Left lung (tissue), 10 donors: ENCODE data around the gene CTCF. TPM values are rescaled to one million over a fixed set of nuclear protein-coding genes. Genes with fewer than 3 reads are reported as not detected.

Experiments used
- ATAC-seq: fragments of 200-7000 bp; cut with Tn5 transposase; one replicate; pipeline ENCODE4 v1.9.1; 2020; ENCODE audit warnings: moderate library complexity
- DNase-seq, 4 donors: peaks; one replicate each; pipeline ENCODE4 v3.0.0-alpha.2; 2013 to 2020
- H3K27ac ChIP-seq, 2 donors: fragments of 200-600 bp; sonication (generic) in 1 of 2; one replicate each; pipeline versions ENCODE4 v1.5.0 to v1.8.0; 2020 to 2021
- H3K27me3 ChIP-seq, 2 donors: fragments of 200-600 bp; sonication (generic) in 1 of 2; one replicate each; pipeline versions ENCODE4 v1.5.0 to v1.8.0; 2020 to 2021
- H3K36me3 ChIP-seq, 2 donors: fragments of 200-600 bp; sonication (generic) in 1 of 2; one replicate each; pipeline versions ENCODE4 v1.5.0 to v1.8.0; 2020 to 2021
- H3K4me1 ChIP-seq, 2 donors: fragments of 200-600 bp; one replicate each; pipeline ENCODE4 v1.8.0; 2021
- H3K4me3 ChIP-seq, 2 donors: fragments of 200-600 bp; sonication (generic) in 1 of 2; one replicate each; pipeline versions ENCODE4 v1.5.0 to v1.8.0; 2020 to 2021; ENCODE audit warnings: mild to moderate bottlenecking in 1 of 2
- H3K9me3 ChIP-seq, 2 donors: fragments of 200-600 bp; sonication (generic) in 1 of 2; one replicate each; pipeline versions ENCODE4 v1.5.0 to v1.8.0; 2020 to 2021
- CTCF ChIP-seq, 2 donors: fragments of 200-600 bp; sonication (generic) in 1 of 2; IDR thresholded peaks; one replicate each; pipeline versions ENCODE4 v1.5.0 to v1.8.0; 2021; ENCODE audit warnings: antibody characterized with exemption in 2 of 2
- intact Hi-C, 2 donors: fragments of 100-400 bp; cut with DNase I; formaldehyde crosslinking; loops; one replicate each; pipeline versions ENCODE4 v1.11.2 to v1.14.2; 2022
- polyA plus RNA-seq, 6 donors: library from polyadenylated mRNA; unstranded; fragments of 120-200 nt; gene quantifications; one replicate each; pipeline ENCODE4 v1.2.1, GENCODE V29; 2013; ENCODE audit not compliant: insufficient read length in 6 of 6
- total RNA-seq, 2 donors: library from RNA; stranded (reverse); fragmentation: NEBNext Ultra II Directional; extraction: Animal tissue kit (Norgen Biotek cat#: 25700); gene quantifications; one replicate each; pipeline ENCODE4 v1.2.1, GENCODE V29; 2021
- donor health status: DM: no; HTN: yes; CAD: no.
- donor health status: DM: no; HTN: no; CAD: no.

CTCF gene
- total and polyA plus RNA-seq, 8 donors: 27.8 to 80.2 (median 73.4) TPM

GRCh38 chr16:67657017-67657608 lies 94.8 kb downstream of the CTCF start:
- H3K27me3 ChIP-seq: peaks cover 23 to 36% of the 10 kb centered on the region in 2 donors
- peaks cover 18 to 31% of the 10 kb centered on the region in 2 donors for H3K4me1 ChIP-seq
- intact Hi-C loops: loop anchor here in 1 of 2 donors (10.0 kb wide), 1 partner anchor 112 kb away; no protein-coding TSS in a partner anchor
- DNase-seq: no peak
- ATAC-seq: no peak
- H3K27ac ChIP-seq: no peak overlapping the region
- no peaks in the 10 kb centered on the region for H3K9me3 ChIP-seq
- H3K4me3 ChIP-seq: no peak overlapping the region
- H3K36me3 ChIP-seq: peaks cover 0 to 23% of the 10 kb centered on the region in 2 donors
- TF ChIP-seq CTCF (IDR thresholded peaks at IDR 0.05): no peak

- H3K4me1 ChIP-seq: peaks cover 18 to 29% of the 10 kb centered on the region in 2 donors
- peaks cover 0 to 31% of the 10 kb centered on the region in 2 donors for H3K36me3 ChIP-seq
- H3K27ac ChIP-seq: no peak overlapping the region
- H3K9me3 ChIP-seq: no peaks in the 10 kb centered on the region
- intact Hi-C loops: loop anchor here in 1 of 2 donors (10.0 kb wide), 1 partner anchor 113 kb away; no protein-coding TSS in a partner anchor
- DNase-seq: no peak
- no peak overlapping the region for H3K4me3 ChIP-seq
- ATAC-seq: no peak
- H3K27me3 ChIP-seq: peaks cover 18 to 27% of the 10 kb centered on the region in 2 donors
- TF ChIP-seq CTCF (IDR thresholded peaks at IDR 0.05): no peak
Observed at GRCh38 chr16:67657751-67658518, 95.6 kb downstream of the CTCF start.

- no peak for DNase-seq
- Histone ChIP-seq H3K4me3 (peak overlapping the region; percentile 83 to 96), H3K4me1 (peaks cover 13 to 22% of the 10 kb centered on the region in 2 donors), H3K36me3 (peaks cover 0 to 34% of the 10 kb centered on the region in 2 donors), H3K27me3 (peaks cover 9 to 16% of the 10 kb centered on the region in 2 donors), H3K9me3 (no peaks in the 10 kb centered on the region), H3K27ac (no peak overlapping the region)
- intact Hi-C loops: loop anchor here in 1 of 2 donors (10.0 kb wide), 1 partner anchor 114 kb away; no protein-coding TSS in a partner anchor
- TF ChIP-seq CTCF (IDR thresholded peaks at IDR 0.05): no peak
- no peak for ATAC-seq
Observed at GRCh38 chr16:67658849-67659674, 96.7 kb downstream of the CTCF start.

GRCh38 chr16:67659675-67660563 lies 97.6 kb downstream of the CTCF start, which contains the start of gene ACD:
TSS of gene ACD (minus strand) at chr16:67660260. CDS start at chr16:67660220, 40 bp downstream.
- Histone ChIP-seq H3K36me3 (peaks cover 0 to 34% of the 10 kb centered on the region in 2 donors), H3K9me3 (no peaks in the 10 kb centered on the region), H3K4me1 (peaks cover 13 to 22% of the 10 kb centered on the region in 2 donors), H3K27ac (peak within 1 kb of the TSS; percentile 95 to 98), H3K27me3 (peaks cover 0 to 8% of the 10 kb centered on the region in 2 donors), H3K4me3 (peak within 1 kb of the TSS; percentile 83 to 96)
- peak; percentile 92 to 98 (median 94) for DNase-seq
- intact Hi-C loops: loop anchor here in 1 of 2 donors (10.0 kb wide), 1 partner anchor 115 kb away; no protein-coding TSS in a partner anchor
- ATAC-seq: peak; percentile 95
- no peak for TF ChIP-seq CTCF (IDR thresholded peaks at IDR 0.05)
